HCT116 (cell line): ENCODE measurements around the gene IGF2R. TPM values are rescaled to one million over a fixed set of nuclear protein-coding genes. Genes with fewer than 3 reads are reported as not detected.

Experiments
- ATAC-seq: fragments of 200-7000 bp; cut with Tn5 transposase; 2 replicates; pipeline ENCODE4 v1.9.1; 2020; ENCODE audit warnings: mild to moderate bottlenecking, moderate library complexity
- BruUV-seq: library from RNA; stranded (reverse); fragments of 400-500 nt; replicated peaks from 2 replicates; lab custom pipeline; 2021; lab: Mats Ljungman, UMichigan
- CTCF ChIA-PET: fragments of 300-600 bp; sonication (Branson Sonifier 250); formaldehyde crosslinking; loops from one replicate; lab custom pipeline; 2021; ENCODE audit warnings: antibody characterized with exemption; lab: Charles Lee
- POLR2A ChIA-PET: fragments of 300-600, 350-600 bp; sonication (Branson Sonifier 250); formaldehyde crosslinking; loops from one replicate; lab custom pipeline; 2021; ENCODE audit warnings: antibody characterized with exemption; lab: Charles Lee
- RAD21 ChIA-PET, 2 experiments: fragments of 300-600 bp; sonication (Branson Sonifier 250); formaldehyde crosslinking; loops; one replicate each; lab custom pipeline; 2023; ENCODE audit warnings: low total read pairs in 2 of 2; ENCODE audit not compliant: uncharacterized antibody in 2 of 2, unreplicated experiment in 2 of 2, low non-redundant PET in 1 of 2; lab: Charles Lee
- DNase-seq: peaks from one replicate; pipeline ENCODE4 v3.0.0-alpha.2; 2010; ENCODE audit warnings: low read depth, low spot score
- H2AFZ ChIP-seq: fragments of 200-600 bp; shearing (Covaris generic), sonication (generic); 2 replicates; pipeline ENCODE4 v1.6.1; 2017; ENCODE audit warnings: low read depth, mixed run types, mixed read lengths, antibody characterized with exemption, low read length; ENCODE audit not compliant: poor library complexity, severe bottlenecking
- H3K27ac ChIP-seq: 2 replicates; pipeline ENCODE4 v1.5.1; 2012; ENCODE audit warnings: low read depth, low read length
- H3K27me3 ChIP-seq: fragments of 200-600 bp; sonication (generic); 2 replicates; pipeline ENCODE4 v1.6.1; 2016; ENCODE audit warnings: mixed run types, low read length, mixed read lengths; ENCODE audit not compliant: insufficient read depth
- H3K36me3 ChIP-seq, 2 experiments: fragments of 200-500 bp in 1 of 2; fragments of 200-600 bp in 1 of 2; sonication (Bioruptor generic) in 1 of 2; sonication (generic) in 1 of 2; 2 replicates each; pipeline versions ENCODE4 v1.5.1 to v1.6.1; 2014 to 2016; ENCODE audit warnings: low read length in 2 of 2, inconsistent platforms in 1 of 2, mixed read lengths in 1 of 2, mixed run types in 1 of 2; ENCODE audit not compliant: insufficient read depth in 2 of 2, control insufficient read depth in 1 of 2
- H3K4me1 ChIP-seq, 2 experiments: fragments of 200-600 bp in 1 of 2; sonication (generic) in 1 of 2; 2 replicates each; pipeline versions ENCODE4 v1.5.1 to v1.6.1; 2012 to 2017; ENCODE audit warnings: low read length in 2 of 2, inconsistent platforms in 1 of 2, mild to moderate bottlenecking in 1 of 2, mixed read lengths in 1 of 2, mixed run types in 1 of 2, moderate library complexity in 1 of 2; ENCODE audit not compliant: insufficient read depth in 2 of 2, control insufficient read depth in 1 of 2
- H3K4me2 ChIP-seq: fragments of 200-600 bp; sonication (generic); 2 replicates; pipeline ENCODE4 v1.6.1; 2017; ENCODE audit warnings: mixed run types, low read length, mixed read lengths
- H3K4me3 ChIP-seq, 2 experiments: fragments of 200-600 bp in 1 of 2; sonication (generic) in 1 of 2; replicated peaks in 1 of 2; 2 replicates each; pipeline ENCODE4 v1.5.1; 2011 to 2016; ENCODE audit warnings: low read length in 2 of 2, control low read depth in 1 of 2, low read depth in 1 of 2, mild to moderate bottlenecking in 1 of 2, mixed read lengths in 1 of 2, mixed run types in 1 of 2
- H3K79me2 ChIP-seq: fragments of 200-600 bp; sonication (generic); 2 replicates; pipeline ENCODE4 v1.6.1; 2017; ENCODE audit warnings: mild to moderate bottlenecking, mixed run types, low read length, moderate library complexity, mixed read lengths; ENCODE audit not compliant: insufficient read depth
- H3K9ac ChIP-seq: fragments of 200-600 bp; sonication (generic); 2 replicates; pipeline ENCODE4 v1.6.1; 2016; ENCODE audit warnings: low read length, mixed read lengths
- H3K9me2 ChIP-seq: fragments of 200-600 bp; sonication (generic), shearing (Covaris generic); 2 replicates; pipeline ENCODE4 v1.6.1; 2017; ENCODE audit warnings: mixed run types, mild to moderate bottlenecking, moderate library complexity; ENCODE audit not compliant: insufficient read depth
- H3K9me3 ChIP-seq, 2 experiments: fragments of 200-500 bp in 1 of 2; fragments of 200-600 bp in 1 of 2; sonication (Bioruptor generic) in 1 of 2; sonication (generic) in 1 of 2; 2 replicates each; pipeline ENCODE4 v1.6.1; 2014 to 2017; ENCODE audit warnings: low read length in 2 of 2, mixed read lengths in 2 of 2, inconsistent platforms in 1 of 2, low read depth in 1 of 2, mild to moderate bottlenecking in 1 of 2, mixed run types in 1 of 2, moderate library complexity in 1 of 2; ENCODE audit not compliant: control insufficient read depth in 1 of 2, insufficient read depth in 1 of 2
- H4K20me1 ChIP-seq: fragments of 200-600 bp; sonication (generic), shearing (Covaris generic); 2 replicates; pipeline ENCODE4 v1.6.1; 2017; ENCODE audit warnings: mixed run types, mild to moderate bottlenecking, moderate library complexity; ENCODE audit not compliant: insufficient read depth
- CEBPB ChIP-seq: IDR thresholded peaks from 2 replicates; pipeline ENCODE4 v1.6.1; 2012; ENCODE audit warnings: low read depth
- EGR1 ChIP-seq: IDR thresholded peaks from 2 replicates; pipeline ENCODE4 v1.6.1; 2012; ENCODE audit warnings: low read depth
- ELF1 ChIP-seq: IDR thresholded peaks from 2 replicates; pipeline ENCODE4 v1.6.1; 2012; ENCODE audit warnings: low read depth, borderline replicate concordance
- EZH2 ChIP-seq: fragments of 200-600 bp; sonication (generic); IDR thresholded peaks from 2 replicates; pipeline ENCODE4 v1.6.1; 2017; ENCODE audit warnings: antibody characterized with exemption, mixed run types
- EZH2phosphoT487 ChIP-seq: fragments of 200-600 bp; IDR thresholded peaks from 2 replicates; pipeline ENCODE4 v1.6.1; 2018; ENCODE audit warnings: antibody characterized with exemption, borderline replicate concordance
- FOSL1 ChIP-seq: IDR thresholded peaks from 2 replicates; pipeline ENCODE4 v1.6.1; 2012; ENCODE audit warnings: low read depth
- JUND ChIP-seq: IDR thresholded peaks from 2 replicates; pipeline ENCODE4 v1.6.1; 2012
- POLR2AphosphoS5 ChIP-seq: IDR thresholded peaks from 2 replicates; pipeline ENCODE4 v1.6.1; 2011; ENCODE audit warnings: mild to moderate bottlenecking, low read depth, low read length, moderate library complexity
- RAD21 ChIP-seq: IDR thresholded peaks from 2 replicates; pipeline ENCODE4 v1.6.1; 2012; ENCODE audit warnings: low read depth, mild to moderate bottlenecking
- SRF ChIP-seq: IDR thresholded peaks from 2 replicates; pipeline ENCODE4 v1.6.1; 2012; ENCODE audit warnings: low read depth
- ZFX ChIP-seq: fragments of 450-650 bp; IDR thresholded peaks from 2 replicates; pipeline ENCODE4 v1.6.1; 2017
- intact Hi-C: fragments of 100-400 bp; cut with micrococcal nuclease; formaldehyde crosslinking; loops from 2 replicates; pipeline ENCODE4 v1.10.0; 2022
- total RNA-seq: library from RNA; stranded (reverse); gene quantifications from one replicate; pipeline ENCODE4 v1.2.1, GENCODE V29; 2021; ENCODE audit not compliant: unreplicated experiment
- TF ChIP-seq, protein P1 (sequence below): IDR thresholded peaks from 2 replicates; pipeline ENCODE4 v1.6.1; 2012; ENCODE audit warnings: low read depth

IGF2R gene
- total RNA-seq, 1 experiment from 2014 or later, result 37.0 TPM

DNA sequence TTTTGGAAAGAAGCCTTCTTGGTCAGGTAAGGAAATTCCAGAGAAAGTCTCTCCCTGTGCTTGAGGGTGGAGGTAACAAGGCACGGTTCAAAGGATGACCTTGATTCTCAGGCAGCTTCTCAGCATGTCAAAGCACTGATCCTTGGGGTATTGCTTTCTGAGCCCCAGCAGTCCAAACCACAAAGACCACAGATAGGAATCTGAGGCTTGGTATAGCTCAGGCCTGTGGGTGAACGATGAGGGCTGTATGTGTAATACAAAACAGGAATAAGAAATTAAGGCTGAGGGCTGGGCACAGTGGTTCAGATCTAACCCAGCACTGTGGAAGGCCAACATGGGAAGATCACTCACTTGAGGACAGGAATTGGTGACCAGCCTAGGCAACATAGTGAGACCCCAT lies 82.5 kb downstream of the IGF2R start (continued):
- TF ChIP-seq EZH2phosphoT487 (no peak), FOSL1 (no peak), EZH2 (no peak), JUND (no peak), SRF (no peak)
- TF ChIP-seq, all 23 proteins: peak for 0

GRCh38 chr6:160054271-160054670 lies 85.4 kb downstream of the IGF2R start:
- no peaks in the 10 kb centered on the region for H3K27me3 ChIP-seq
- no peaks in the 10 kb centered on the region for H3K9me2 ChIP-seq
- H3K9ac ChIP-seq, result no peak overlapping the region
- DNase-seq (no peak), ATAC-seq (no peak)
- H3K4me2 ChIP-seq, result no peak overlapping the region
- POLR2A ChIA-PET, result no interaction called here
- no peak overlapping the region for H3K27ac ChIP-seq
- H3K36me3 ChIP-seq, result peaks cover 4 to 31% of the 10 kb centered on the region in 2 experiments; a peak in 3 of 4 replicates
- no peaks in the 10 kb centered on the region for H3K4me1 ChIP-seq
- H3K79me2 ChIP-seq, result no peaks in the 10 kb centered on the region
- no peak overlapping the region for H3K4me3 ChIP-seq
- no peak overlapping the region for H2AFZ ChIP-seq
- TF ChIP-seq ZFX, result no peak
- TF ChIP-seq EGR1, result no peak
- no peak for TF ChIP-seq ELF1
- TF ChIP-seq CEBPB, result no peak
- TF ChIP-seq POLR2AphosphoS5, result no peak
- TF ChIP-seq, protein P1, sequence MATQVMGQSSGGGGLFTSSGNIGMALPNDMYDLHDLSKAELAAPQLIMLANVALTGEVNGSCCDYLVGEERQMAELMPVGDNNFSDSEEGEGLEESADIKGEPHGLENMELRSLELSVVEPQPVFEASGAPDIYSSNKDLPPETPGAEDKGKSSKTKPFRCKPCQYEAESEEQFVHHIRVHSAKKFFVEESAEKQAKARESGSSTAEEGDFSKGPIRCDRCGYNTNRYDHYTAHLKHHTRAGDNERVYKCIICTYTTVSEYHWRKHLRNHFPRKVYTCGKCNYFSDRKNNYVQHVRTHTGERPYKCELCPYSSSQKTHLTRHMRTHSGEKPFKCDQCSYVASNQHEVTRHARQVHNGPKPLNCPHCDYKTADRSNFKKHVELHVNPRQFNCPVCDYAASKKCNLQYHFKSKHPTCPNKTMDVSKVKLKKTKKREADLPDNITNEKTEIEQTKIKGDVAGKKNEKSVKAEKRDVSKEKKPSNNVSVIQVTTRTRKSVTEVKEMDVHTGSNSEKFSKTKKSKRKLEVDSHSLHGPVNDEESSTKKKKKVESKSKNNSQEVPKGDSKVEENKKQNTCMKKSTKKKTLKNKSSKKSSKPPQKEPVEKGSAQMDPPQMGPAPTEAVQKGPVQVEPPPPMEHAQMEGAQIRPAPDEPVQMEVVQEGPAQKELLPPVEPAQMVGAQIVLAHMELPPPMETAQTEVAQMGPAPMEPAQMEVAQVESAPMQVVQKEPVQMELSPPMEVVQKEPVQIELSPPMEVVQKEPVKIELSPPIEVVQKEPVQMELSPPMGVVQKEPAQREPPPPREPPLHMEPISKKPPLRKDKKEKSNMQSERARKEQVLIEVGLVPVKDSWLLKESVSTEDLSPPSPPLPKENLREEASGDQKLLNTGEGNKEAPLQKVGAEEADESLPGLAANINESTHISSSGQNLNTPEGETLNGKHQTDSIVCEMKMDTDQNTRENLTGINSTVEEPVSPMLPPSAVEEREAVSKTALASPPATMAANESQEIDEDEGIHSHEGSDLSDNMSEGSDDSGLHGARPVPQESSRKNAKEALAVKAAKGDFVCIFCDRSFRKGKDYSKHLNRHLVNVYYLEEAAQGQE, result no peak
- no peak for TF ChIP-seq EZH2
- no peak for TF ChIP-seq RAD21
- no peak for TF ChIP-seq JUND
- TF ChIP-seq, all 23 proteins: peak for 0
- Histone ChIP-seq H3K9me3 (no peaks in the 10 kb centered on the region), H4K20me1 (no peaks in the 10 kb centered on the region)
- ChIA-PET CTCF (no interaction called here), RAD21 (no interaction called here)
- intact Hi-C loops, result no loop called here
- no TSS peak for BruUV-seq
